HG02970 (cell line): ENCODE measurements around the gene SEZ6L2.

Experiments
- ATAC-seq: cut with Tn5 transposase; IDR thresholded peaks from one replicate; pipeline ENCODE4 v1.9.1; 2021; ENCODE audit warnings: mild to moderate bottlenecking, moderate library complexity, moderate number of reproducible peaks; ENCODE audit not compliant: unreplicated experiment, low FRiP score

Gene SEZ6L2

GRCh38 chr16:29830774-29831173, 68.6 kb downstream of the SEZ6L2 start:
- no peak for ATAC-seq

- no peak for ATAC-seq
These were observed 73.0 kb downstream of the SEZ6L2 start for GRCh38 chr16:29826342-29826695.

GRCh38 chr16:29825145-29826044, 74.0 kb downstream of the SEZ6L2 start:
- ATAC-seq: no peak

GRCh38 chr16:29824589-29825144, 74.7 kb downstream of the SEZ6L2 start:
- ATAC-seq: no peak

GRCh38 chr16:29821643-29822115, 77.7 kb downstream of the SEZ6L2 start:
- no peak for ATAC-seq
